Measurements from ENCODE around the gene BCLAF1. TPM values are rescaled to one million over a fixed set of nuclear protein-coding genes. Genes with fewer than 3 reads are reported as not detected.

The BCLAF1 gene
- total and polyA plus RNA-seq, 9 of the 15 experiments (the other 6 are each of a cell fraction or from before 2014, with no cell fraction given), result 65.4 to 286 (median 165) TPM

- no peak for TF ChIP-seq ZBTB11 (CRISPR knock-in tag; IDR thresholded peaks at IDR 0.05)
- no peak for TF ChIP-seq NR4A1 (CRISPR knock-in tag; IDR thresholded peaks at IDR 0.05)
- TF ChIP-seq NR4A1 (tag; IDR thresholded peaks at IDR 0.05), result peak; percentile 72; the same call in 1 of the 2 replicates
- TF ChIP-seq ARID2 (IDR thresholded peaks at IDR 0.05), result no peak
- no peak for TF ChIP-seq MTA2 (IDR thresholded peaks at IDR 0.05; ENCODE audit: low read depth)
- no peak for TF ChIP-seq PCBP2 (IDR thresholded peaks at IDR 0.05; ENCODE audit: low read depth, low read length, poor library complexity, severe bottlenecking)
- TF ChIP-seq THAP12 (CRISPR knock-in tag; IDR thresholded peaks at IDR 0.05), result peak; percentile 79
- TF ChIP-seq STAT5A (IDR thresholded peaks at IDR 0.05; ENCODE audit: borderline replicate concordance, low read length), result peak; percentile 39; the same call in 1 of the 2 replicates
- no peak for TF ChIP-seq MCM7 (IDR thresholded peaks at IDR 0.05)
- TF ChIP-seq ETS2 (tag; IDR thresholded peaks at IDR 0.05; ENCODE audit: borderline replicate concordance, poor library complexity, severe bottlenecking), result no peak
- TF ChIP-seq ZBTB17 (CRISPR knock-in tag; IDR thresholded peaks at IDR 0.05), result peak; percentile 12; the same call in 1 of the 2 replicates
- TF ChIP-seq MXI1 (IDR thresholded peaks at IDR 0.05; ENCODE audit: low read depth, low read length), result no peak
- no peak for TF ChIP-seq CREM (IDR thresholded peaks at IDR 0.05; ENCODE audit: low read depth)
- no peak for TF ChIP-seq ZFP36 (IDR thresholded peaks at IDR 0.05; ENCODE audit: low read depth, low read length, partially characterized antibody)
- no peak for TF ChIP-seq FOXM1 (IDR thresholded peaks at IDR 0.05; ENCODE audit: low read depth)
- no peak; the same call in 1 of the 2 replicates for TF ChIP-seq FOXM1 (CRISPR knock-in tag; IDR thresholded peaks at IDR 0.05; ENCODE audit: low read depth)
- TF ChIP-seq MYC (IDR thresholded peaks at IDR 0.05; ENCODE audit: low read depth, low read length), result no peak
- TF ChIP-seq MYC (CRISPR knock-in tag; IDR thresholded peaks at IDR 0.05; ENCODE audit: borderline replicate concordance, low read depth), result no peak
- no peak for TF ChIP-seq ZBTB7A (IDR thresholded peaks at IDR 0.05; ENCODE audit: borderline replicate concordance, control insufficient read depth, low read depth, low read length)
- TF ChIP-seq USF2 (CRISPR knock-in tag; IDR thresholded peaks at IDR 0.05), result no peak
- TF ChIP-seq NFXL1 (CRISPR knock-in tag; IDR thresholded peaks at IDR 0.05), result peak; percentile 67; the same call in 1 of the 2 replicates
Observed at GRCh38 chr6:136289327-136289578, 393 bp downstream of the BCLAF1 start (continued).
